ENCODE results near the gene NLK.

NLK gene

DNA sequence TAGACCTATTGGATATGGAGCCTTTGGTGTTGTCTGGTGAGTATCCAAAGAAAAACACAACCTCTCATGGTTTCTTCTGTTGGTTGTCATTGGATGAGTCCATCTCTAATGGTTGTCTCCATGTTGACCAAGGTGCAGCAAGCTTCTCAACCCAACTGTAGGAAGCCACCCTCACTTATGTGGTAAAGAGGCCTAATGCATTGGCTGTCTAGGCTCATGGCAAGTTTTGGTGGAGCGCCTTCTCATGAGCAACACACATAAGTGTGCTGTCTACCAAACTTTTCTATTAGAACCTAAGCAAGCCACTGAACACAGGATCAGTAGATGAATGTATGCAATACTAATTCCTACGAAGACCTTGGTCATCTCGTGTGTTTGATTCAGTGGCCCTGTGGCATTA, 819 bp downstream of the NLK start:
- TF ChIP-seq, protein P1, sequence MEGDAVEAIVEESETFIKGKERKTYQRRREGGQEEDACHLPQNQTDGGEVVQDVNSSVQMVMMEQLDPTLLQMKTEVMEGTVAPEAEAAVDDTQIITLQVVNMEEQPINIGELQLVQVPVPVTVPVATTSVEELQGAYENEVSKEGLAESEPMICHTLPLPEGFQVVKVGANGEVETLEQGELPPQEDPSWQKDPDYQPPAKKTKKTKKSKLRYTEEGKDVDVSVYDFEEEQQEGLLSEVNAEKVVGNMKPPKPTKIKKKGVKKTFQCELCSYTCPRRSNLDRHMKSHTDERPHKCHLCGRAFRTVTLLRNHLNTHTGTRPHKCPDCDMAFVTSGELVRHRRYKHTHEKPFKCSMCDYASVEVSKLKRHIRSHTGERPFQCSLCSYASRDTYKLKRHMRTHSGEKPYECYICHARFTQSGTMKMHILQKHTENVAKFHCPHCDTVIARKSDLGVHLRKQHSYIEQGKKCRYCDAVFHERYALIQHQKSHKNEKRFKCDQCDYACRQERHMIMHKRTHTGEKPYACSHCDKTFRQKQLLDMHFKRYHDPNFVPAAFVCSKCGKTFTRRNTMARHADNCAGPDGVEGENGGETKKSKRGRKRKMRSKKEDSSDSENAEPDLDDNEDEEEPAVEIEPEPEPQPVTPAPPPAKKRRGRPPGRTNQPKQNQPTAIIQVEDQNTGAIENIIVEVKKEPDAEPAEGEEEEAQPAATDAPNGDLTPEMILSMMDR (IDR thresholded peaks at IDR 0.05; ENCODE audit: borderline replicate concordance, control extremely low read depth, extremely low read depth, insufficient read depth, missing control alignments), result no peak
- DNase-seq (ENCODE audit: low spot score), result no peak
- in situ Hi-C loops (cut with MboI; ENCODE audit: low sequenced_read_pairs, unreplicated experiment), result no loop called here

- TF ChIP-seq, protein P1 (IDR thresholded peaks at IDR 0.05; ENCODE audit: borderline replicate concordance, control extremely low read depth, extremely low read depth, insufficient read depth, missing control alignments), result no peak
- in situ Hi-C loops (cut with MboI; ENCODE audit: low sequenced_read_pairs, unreplicated experiment), result no loop called here
- DNase-seq (ENCODE audit: low spot score), result no peak
Observed at GRCh38 chr17:28043741-28044140, 1.3 kb downstream of the NLK start.

- in situ Hi-C loops (cut with MboI; ENCODE audit: low sequenced_read_pairs, unreplicated experiment), result no loop called here
- DNase-seq (ENCODE audit: low spot score), result no peak
- TF ChIP-seq, protein P1 (IDR thresholded peaks at IDR 0.05; ENCODE audit: borderline replicate concordance, control extremely low read depth, extremely low read depth, insufficient read depth, missing control alignments), result no peak
Observed at GRCh38 chr17:28045304-28045703, 2.8 kb downstream of the NLK start.

GRCh38 chr17:28046034-28046825, 3.8 kb downstream of the NLK start:
- in situ Hi-C loops (cut with MboI; ENCODE audit: low sequenced_read_pairs, unreplicated experiment), result no loop called here
- TF ChIP-seq, protein P1 (IDR thresholded peaks at IDR 0.05; ENCODE audit: borderline replicate concordance, control extremely low read depth, extremely low read depth, insufficient read depth, missing control alignments), result no peak
- no peak for DNase-seq (ENCODE audit: low spot score)

DNA sequence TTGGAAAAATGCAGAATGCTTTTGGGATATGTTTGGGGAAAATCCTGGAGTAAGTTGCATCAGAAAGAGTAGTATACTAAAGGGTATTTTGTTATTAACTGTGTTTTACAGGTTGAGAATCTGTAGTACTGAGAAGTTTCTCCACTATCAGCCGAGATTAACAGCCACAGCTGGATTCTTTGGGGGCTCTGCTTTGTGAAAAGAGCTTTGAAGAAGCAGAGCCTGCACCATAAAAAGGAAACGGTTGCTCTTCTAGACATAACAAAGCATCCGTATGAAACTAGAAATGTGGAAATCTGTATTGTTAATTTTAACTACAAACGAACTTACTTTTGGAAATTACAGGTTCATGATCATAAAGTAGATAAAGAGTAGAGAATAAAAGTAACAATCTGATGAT, 5.3 kb downstream of the NLK start:
- in situ Hi-C loops (cut with MboI; ENCODE audit: low sequenced_read_pairs, unreplicated experiment), result no loop called here
- TF ChIP-seq, protein P1 (IDR thresholded peaks at IDR 0.05; ENCODE audit: borderline replicate concordance, control extremely low read depth, extremely low read depth, insufficient read depth, missing control alignments), result no peak
- DNase-seq (ENCODE audit: low spot score), result no peak

- DNase-seq (ENCODE audit: low spot score), result no peak
- in situ Hi-C loops (cut with MboI; ENCODE audit: low sequenced_read_pairs, unreplicated experiment), result no loop called here
- TF ChIP-seq, protein P1 (IDR thresholded peaks at IDR 0.05; ENCODE audit: borderline replicate concordance, control extremely low read depth, extremely low read depth, insufficient read depth, missing control alignments), result no peak
Observed at GRCh38 chr17:28049071-28049470, 6.6 kb downstream of the NLK start.
